Esophagus muscularis mucosa (tissue), 4 donors: ENCODE results near the gene NVL. TPM values are rescaled to one million over a fixed set of nuclear protein-coding genes. Genes with fewer than 3 reads are reported as not detected.

ENCODE experiments used
- DNase-seq: peaks from one replicate; pipeline ENCODE4 v3.0.0-alpha.2; 2017; ENCODE audit errors: extremely low spot score
- H3K27ac ChIP-seq, 4 donors: fragments of 200-600 bp; sonication (generic); replicated peaks in 1 of 4; 1 replicate in 3 of 4; 2 replicates in 1 of 4; pipeline ENCODE4 v1.5.1; 2016 to 2019; ENCODE audit warnings: mild to moderate bottlenecking in 1 of 4
- H3K27me3 ChIP-seq, 4 donors: fragments of 200-600 bp; sonication (generic); one replicate each; pipeline versions ENCODE4 v1.5.1 to v1.6.0; 2016 to 2019
- H3K36me3 ChIP-seq, 4 donors: fragments of 200-600 bp; sonication (generic); one replicate each; pipeline ENCODE4 v1.5.1; 2016 to 2019
- H3K4me1 ChIP-seq, 4 donors: fragments of 200-600 bp; sonication (generic); one replicate each; pipeline ENCODE4 v1.5.1; 2016 to 2019
- H3K4me3 ChIP-seq, 4 donors: fragments of 200-600 bp; sonication (generic); 1 replicate in 2 of 4; 2 replicates in 2 of 4; pipeline ENCODE4 v1.5.1; 2016 to 2019; ENCODE audit warnings: mild to moderate bottlenecking in 4 of 4, moderate library complexity in 1 of 4
- H3K9me3 ChIP-seq, 4 donors: fragments of 200-600 bp; sonication (generic); 1 replicate in 3 of 4; 2 replicates in 1 of 4; pipeline ENCODE4 v1.5.1; 2016 to 2019
- EP300 ChIP-seq: sonication (generic); formaldehyde crosslinking; IDR thresholded peaks from one replicate; pipeline ENCODE4 v1.6.1; 2017; ENCODE audit warnings: antibody characterized with exemption
- POLR2A ChIP-seq: fragments of 450-650 bp; IDR thresholded peaks from one replicate; pipeline ENCODE4 v1.6.1; 2017; ENCODE audit warnings: antibody characterized with exemption, moderate library complexity, mild to moderate bottlenecking, low read depth
- POLR2AphosphoS5 ChIP-seq, 2 donors: sonication (generic); formaldehyde crosslinking; IDR thresholded peaks; one replicate each; pipeline ENCODE4 v1.6.1; 2017; ENCODE audit warnings: antibody characterized with exemption in 2 of 2
- WGBS: methylation state at CpG from one replicate; pipeline ENCODE4 v1.1.5; 2018; 5-methylcytosine and 5-hydroxymethylcytosine counted together
- intact Hi-C: fragments of 100-400 bp; cut with DNase I; formaldehyde crosslinking; loops from one replicate; pipeline ENCODE4 v1.15.1; 2023
- total RNA-seq, 4 donors: library from RNA; depleted of rRNA; stranded (reverse); fragments of >200 nt; gene quantifications; one replicate each; pipeline versions ENCODE4 v1.1.0 to v1.2.1, GENCODE V29; 2016
- TF ChIP-seq, protein P1 (sequence below), 3 experiments: fragments of 200-600 bp in 2 of 3; fragments of 450-650 bp in 1 of 3; sonication (generic) in 2 of 3; IDR thresholded peaks; one replicate each; pipeline ENCODE4 v1.5.1; 2017 to 2019; ENCODE audit warnings: antibody characterized with exemption in 3 of 3, mild to moderate bottlenecking in 2 of 3, moderate library complexity in 1 of 3

NVL gene
- total RNA-seq, 4 donors from 2014 or later, result 11.0 to 19.5 (median 15.9) TPM

DNA sequence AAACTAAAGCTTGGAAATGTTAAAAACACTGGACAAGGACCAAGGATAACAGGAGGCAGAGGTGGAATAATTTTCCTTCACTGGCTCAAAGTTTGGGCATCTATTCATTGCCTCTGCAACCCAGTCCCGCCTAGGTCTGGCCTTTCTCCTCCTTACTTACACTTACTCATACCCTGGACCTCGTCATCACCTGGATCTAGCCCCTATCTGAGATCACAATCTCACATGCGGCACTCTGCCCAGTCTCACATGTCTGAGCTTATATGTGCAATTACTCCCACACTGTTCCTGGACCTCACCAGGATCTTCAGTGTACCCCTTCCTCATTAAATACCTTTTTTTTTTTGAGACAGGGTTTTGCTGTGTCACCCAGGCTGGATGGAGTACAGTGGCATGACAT, 37.6 kb downstream of the NVL start:
- Histone ChIP-seq H3K27me3 (no peaks in the 10 kb centered on the region), H3K9me3 (no peaks in the 10 kb centered on the region), H3K4me1 (no peaks in the 10 kb centered on the region), H3K4me3 (no peak overlapping the region), H3K27ac (no peak overlapping the region), H3K36me3 (peaks cover 53 to 100% (median 79%) of the 10 kb centered on the region in 4 donors)
- TF ChIP-seq POLR2A (no peak), EP300 (no peak), POLR2AphosphoS5 (IDR thresholded peaks at IDR 0.05) (no peak)
- TF ChIP-seq, protein P1, sequence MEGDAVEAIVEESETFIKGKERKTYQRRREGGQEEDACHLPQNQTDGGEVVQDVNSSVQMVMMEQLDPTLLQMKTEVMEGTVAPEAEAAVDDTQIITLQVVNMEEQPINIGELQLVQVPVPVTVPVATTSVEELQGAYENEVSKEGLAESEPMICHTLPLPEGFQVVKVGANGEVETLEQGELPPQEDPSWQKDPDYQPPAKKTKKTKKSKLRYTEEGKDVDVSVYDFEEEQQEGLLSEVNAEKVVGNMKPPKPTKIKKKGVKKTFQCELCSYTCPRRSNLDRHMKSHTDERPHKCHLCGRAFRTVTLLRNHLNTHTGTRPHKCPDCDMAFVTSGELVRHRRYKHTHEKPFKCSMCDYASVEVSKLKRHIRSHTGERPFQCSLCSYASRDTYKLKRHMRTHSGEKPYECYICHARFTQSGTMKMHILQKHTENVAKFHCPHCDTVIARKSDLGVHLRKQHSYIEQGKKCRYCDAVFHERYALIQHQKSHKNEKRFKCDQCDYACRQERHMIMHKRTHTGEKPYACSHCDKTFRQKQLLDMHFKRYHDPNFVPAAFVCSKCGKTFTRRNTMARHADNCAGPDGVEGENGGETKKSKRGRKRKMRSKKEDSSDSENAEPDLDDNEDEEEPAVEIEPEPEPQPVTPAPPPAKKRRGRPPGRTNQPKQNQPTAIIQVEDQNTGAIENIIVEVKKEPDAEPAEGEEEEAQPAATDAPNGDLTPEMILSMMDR (IDR thresholded peaks at IDR 0.05), result no peak
- intact Hi-C loops, result no loop called here
- WGBS, result 97% methylated on average over 3 of the region's 3 CpGs
- peak; percentile 50 for DNase-seq

DNA sequence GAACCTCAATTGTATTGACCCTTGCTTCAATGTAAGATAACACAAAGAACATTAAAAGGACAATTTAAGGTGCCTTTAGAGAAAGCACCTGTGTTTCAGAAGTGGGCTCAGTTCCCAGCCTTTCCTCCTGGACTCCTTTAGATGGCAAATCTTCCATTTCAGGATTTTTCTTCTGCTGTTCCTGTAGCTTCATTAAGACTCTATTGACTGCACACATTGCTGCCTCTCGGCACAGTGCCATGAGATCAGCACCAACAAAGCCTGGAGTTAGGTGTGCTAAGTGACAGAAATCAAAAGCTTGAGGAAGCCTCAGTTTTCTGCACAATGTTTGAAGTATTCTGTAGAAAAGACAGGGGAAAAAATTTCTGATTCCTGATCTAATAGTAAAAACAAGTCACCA, 40.6 kb downstream of the NVL start:
- intact Hi-C loops, result no loop called here
- H3K4me1 ChIP-seq, result no peaks in the 10 kb centered on the region

DNA sequence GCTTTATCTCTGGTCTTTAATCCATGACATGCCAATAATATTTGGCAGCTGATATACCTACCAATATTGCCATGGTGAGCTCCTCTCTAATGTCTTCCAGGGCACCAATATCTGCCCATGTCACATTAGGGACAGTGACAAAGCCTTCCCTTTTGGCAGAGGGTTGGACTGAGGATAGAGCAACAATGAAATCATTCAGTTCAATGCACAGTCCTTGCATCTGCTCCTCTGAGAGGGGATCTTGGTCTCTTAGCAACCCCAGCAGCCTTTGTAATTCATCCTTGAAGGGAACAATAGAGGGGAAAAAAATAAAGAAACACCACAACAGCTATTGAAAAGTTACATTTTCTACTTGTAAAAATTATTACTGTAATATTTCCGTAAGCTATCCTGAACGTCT, 42.3 kb downstream of the NVL start:
- Histone ChIP-seq H3K4me3 (no peak overlapping the region), H3K36me3 (peaks cover 32 to 100% (median 76%) of the 10 kb centered on the region in 4 donors), H3K27ac (no peak overlapping the region), H3K27me3 (no peaks in the 10 kb centered on the region), H3K4me1 (no peaks in the 10 kb centered on the region), H3K9me3 (no peaks in the 10 kb centered on the region)
- TF ChIP-seq EP300 (no peak), POLR2A (no peak), POLR2AphosphoS5 (IDR thresholded peaks at IDR 0.05) (no peak)
- TF ChIP-seq, protein P1 (IDR thresholded peaks at IDR 0.05), result no peak
- 84% methylated on average over 2 of the region's 2 CpGs for WGBS
- DNase-seq, result peak; percentile 12
- intact Hi-C loops, result no loop called here

More for the DNA sequence above, 40.6 kb downstream of the NVL start:
- TF ChIP-seq EP300, result no peak
- TF ChIP-seq, protein P1 (IDR thresholded peaks at IDR 0.05), result no peak
- TF ChIP-seq POLR2A, result no peak
- no peak for TF ChIP-seq POLR2AphosphoS5 (IDR thresholded peaks at IDR 0.05)
- peak; percentile 34 for DNase-seq
- Histone ChIP-seq H3K4me3 (no peak overlapping the region), H3K27me3 (no peaks in the 10 kb centered on the region), H3K36me3 (peaks cover 47 to 100% (median 77%) of the 10 kb centered on the region in 4 donors), H3K27ac (no peak overlapping the region), H3K9me3 (no peaks in the 10 kb centered on the region)
- 88% methylated on average over 1 of the region's 1 CpG for WGBS

DNA sequence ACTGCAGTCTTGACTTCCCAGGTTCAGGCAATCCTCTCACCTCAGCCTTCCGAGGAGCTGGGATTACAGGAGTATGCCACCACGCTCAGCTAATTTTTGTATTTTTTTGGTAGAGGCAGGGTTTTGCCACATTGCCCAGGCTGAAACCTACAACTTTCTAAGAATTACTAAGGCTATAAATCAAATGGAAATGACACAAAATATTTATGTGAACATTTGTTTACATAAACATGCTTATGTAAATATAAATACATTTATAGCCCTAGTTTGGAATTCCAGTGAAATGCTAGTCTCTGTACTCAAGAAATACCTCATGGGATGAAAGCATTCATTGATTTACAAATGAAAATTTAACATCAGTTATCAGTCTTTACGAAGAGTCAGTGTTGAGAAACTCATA, 47.8 kb downstream of the NVL start:
- no peaks in the 10 kb centered on the region for H3K4me1 ChIP-seq
- intact Hi-C loops, result no loop called here
- peaks cover 15 to 87% (median 65%) of the 10 kb centered on the region in 4 donors for H3K36me3 ChIP-seq
- no peak for DNase-seq
- 96% methylated on average over 3 of the region's 3 CpGs for whole genome bisulfite sequencing
- H3K4me3 ChIP-seq, result no peak overlapping the region
- no peaks in the 10 kb centered on the region for H3K9me3 ChIP-seq
- no peak overlapping the region for H3K27ac ChIP-seq
- TF ChIP-seq, protein P1 (IDR thresholded peaks at IDR 0.05), result no peak
- TF ChIP-seq POLR2A (no peak), POLR2AphosphoS5 (IDR thresholded peaks at IDR 0.05) (no peak), EP300 (no peak)
- no peaks in the 10 kb centered on the region for H3K27me3 ChIP-seq
